HCT116 (cell line): ENCODE measurements around the gene POU3F2.

Experiments used
- ATF3 ChIP-seq: IDR thresholded peaks from 2 replicates; pipeline ENCODE4 v1.6.1; 2012
- CEBPB ChIP-seq: IDR thresholded peaks from 2 replicates; pipeline ENCODE4 v1.6.1; 2012; ENCODE audit warnings: low read depth
- CTCF ChIP-seq, 3 experiments: fragments of 200-600 bp in 1 of 3; sonication (generic) in 1 of 3; IDR thresholded peaks in 2 of 3; conservative IDR thresholded peaks in 1 of 3; 2 replicates each; pipeline ENCODE4 v1.5.1; 2012 to 2017; ENCODE audit warnings: low read depth in 2 of 3, low read length in 2 of 3, antibody characterized with exemption in 1 of 3, borderline replicate concordance in 1 of 3, control low read depth in 1 of 3, mild to moderate bottlenecking in 1 of 3, mixed read lengths in 1 of 3, mixed run types in 1 of 3, moderate library complexity in 1 of 3; ENCODE audit not compliant: insufficient read depth in 1 of 3
- EZH2phosphoT487 ChIP-seq: fragments of 200-600 bp; IDR thresholded peaks from 2 replicates; pipeline ENCODE4 v1.6.1; 2018; ENCODE audit warnings: antibody characterized with exemption, borderline replicate concordance
- POLR2A ChIP-seq: IDR thresholded peaks from 2 replicates; pipeline ENCODE4 v1.7.0; 2011; ENCODE audit warnings: borderline replicate concordance; ENCODE audit not compliant: insufficient read depth, insufficient read length; ENCODE audit errors: extremely low read depth
- REST ChIP-seq: IDR thresholded peaks from 2 replicates; pipeline ENCODE4 v1.6.1; 2012; ENCODE audit warnings: low read depth
- YY1 ChIP-seq: IDR thresholded peaks from 2 replicates; pipeline ENCODE4 v1.6.1; 2011; ENCODE audit warnings: low read length, low read depth, moderate library complexity, mild to moderate bottlenecking; ENCODE audit not compliant: insufficient replicate concordance; ENCODE audit errors: extremely low read depth
- ZBTB33 ChIP-seq: IDR thresholded peaks from 2 replicates; pipeline ENCODE4 v1.6.1; 2011; ENCODE audit warnings: mild to moderate bottlenecking, low read length, moderate library complexity; ENCODE audit not compliant: insufficient replicate concordance; ENCODE audit errors: extremely low read depth

GRCh38 chr6:98838032-98838431 lies 3.7 kb downstream of the POU3F2 start:
- TF ChIP-seq ATF3 (no peak), CTCF (IDR thresholded peaks at IDR 0.05 in 2 of 3, conservative IDR thresholded peaks at IDR 0.05 in 1 of 3; ENCODE audit: borderline replicate concordance in 1 of 3, insufficient read depth in 1 of 3, low read depth in 2 of 3, low read length in 2 of 3) (no peak), POLR2A (no peak), ZBTB33 (no peak), REST (no peak), CEBPB (no peak), YY1 (no peak), EZH2phosphoT487 (no peak)
